Measurements from ENCODE around the gene PTPRR. TPM values are rescaled to one million over a fixed set of nuclear protein-coding genes. Genes with fewer than 3 reads are reported as not detected.

The PTPRR gene
- total RNA-seq, 4 donors from 2014 or later, result not detected

- WGBS, result 60% methylated on average over 3 of the region's 3 CpGs
Measured at GRCh38 chr12:70643939-70644338, 276.6 kb downstream of the PTPRR start.

GRCh38 chr12:70641691-70642090, 278.8 kb downstream of the PTPRR start:
- H3K4me3 ChIP-seq, result no peak overlapping the region
- no peak for DNase-seq (ENCODE audit: low spot score in 2 of 2)
- H3K27me3 ChIP-seq, result no peaks in the 10 kb centered on the region
- TF ChIP-seq POLR2AphosphoS5 (IDR thresholded peaks at IDR 0.05) (no peak), POLR2A (IDR thresholded peaks at IDR 0.05) (no peak), CTCF (IDR thresholded peaks at IDR 0.05) (no peak), EP300 (IDR thresholded peaks at IDR 0.05) (no peak)
- WGBS, result 94% methylated on average over 2 of the region's 2 CpGs
- H3K4me1 ChIP-seq, result peaks cover 13% of the 10 kb centered on the region
- no peak overlapping the region for H3K27ac ChIP-seq
- no peaks in the 10 kb centered on the region for H3K36me3 ChIP-seq
- H3K9me3 ChIP-seq, result no peaks in the 10 kb centered on the region

More at GRCh38 chr12:70643939-70644338, 276.6 kb downstream of the PTPRR start:
- no peak for DNase-seq (ENCODE audit: low spot score in 2 of 2)
- Histone ChIP-seq H3K9me3 (no peaks in the 10 kb centered on the region), H3K4me1 (peaks cover 13% of the 10 kb centered on the region), H3K27ac (no peak overlapping the region), H3K36me3 (no peaks in the 10 kb centered on the region), H3K4me3 (no peak overlapping the region), H3K27me3 (no peaks in the 10 kb centered on the region)
- TF ChIP-seq POLR2AphosphoS5 (IDR thresholded peaks at IDR 0.05) (no peak), POLR2A (IDR thresholded peaks at IDR 0.05) (no peak), CTCF (IDR thresholded peaks at IDR 0.05) (no peak), EP300 (IDR thresholded peaks at IDR 0.05) (no peak)

GRCh38 chr12:70640901-70641300, 279.6 kb downstream of the PTPRR start:
- Histone ChIP-seq H3K27ac (no peak overlapping the region), H3K4me3 (no peak overlapping the region), H3K9me3 (no peaks in the 10 kb centered on the region), H3K36me3 (no peaks in the 10 kb centered on the region), H3K27me3 (no peaks in the 10 kb centered on the region), H3K4me1 (peaks cover 7% of the 10 kb centered on the region)
- TF ChIP-seq CTCF (IDR thresholded peaks at IDR 0.05) (no peak), EP300 (IDR thresholded peaks at IDR 0.05) (no peak), POLR2AphosphoS5 (IDR thresholded peaks at IDR 0.05) (no peak), POLR2A (IDR thresholded peaks at IDR 0.05) (no peak)
- no peak for DNase-seq (ENCODE audit: low spot score in 2 of 2)
- 73% methylated on average over 1 of the region's 1 CpG for WGBS

DNA sequence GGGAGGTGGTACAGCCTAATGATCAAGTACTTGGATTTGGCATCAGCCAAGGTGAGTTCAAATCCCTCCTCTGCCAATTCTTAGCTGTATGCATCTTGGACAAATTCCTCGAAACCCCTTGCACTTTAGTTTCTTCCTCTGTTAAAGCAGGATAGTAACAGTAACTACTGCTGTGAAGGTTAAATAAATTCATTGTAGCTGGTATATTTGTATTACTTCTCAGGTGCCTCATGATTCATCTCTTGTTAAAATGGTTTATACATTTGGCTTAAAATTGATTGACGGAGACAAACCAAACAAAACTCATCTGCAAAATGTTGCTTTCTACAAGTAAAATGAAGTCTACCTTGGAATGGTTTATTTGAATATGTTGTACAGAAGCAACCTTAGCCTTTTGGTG, 281.0 kb downstream of the PTPRR start:
- no peaks in the 10 kb centered on the region for H3K4me1 ChIP-seq
- WGBS, result 98% methylated on average over 2 of the region's 2 CpGs
- no peak overlapping the region for H3K27ac ChIP-seq
- no peak for DNase-seq (ENCODE audit: low spot score in 2 of 2)
- no peaks in the 10 kb centered on the region for H3K27me3 ChIP-seq
- H3K4me3 ChIP-seq, result no peak overlapping the region
- no peak for TF ChIP-seq EP300 (IDR thresholded peaks at IDR 0.05)
- TF ChIP-seq POLR2AphosphoS5 (IDR thresholded peaks at IDR 0.05), result no peak
- no peak for TF ChIP-seq POLR2A (IDR thresholded peaks at IDR 0.05)
- TF ChIP-seq CTCF (IDR thresholded peaks at IDR 0.05), result no peak
- no peaks in the 10 kb centered on the region for H3K36me3 ChIP-seq
- no peaks in the 10 kb centered on the region for H3K9me3 ChIP-seq

DNA sequence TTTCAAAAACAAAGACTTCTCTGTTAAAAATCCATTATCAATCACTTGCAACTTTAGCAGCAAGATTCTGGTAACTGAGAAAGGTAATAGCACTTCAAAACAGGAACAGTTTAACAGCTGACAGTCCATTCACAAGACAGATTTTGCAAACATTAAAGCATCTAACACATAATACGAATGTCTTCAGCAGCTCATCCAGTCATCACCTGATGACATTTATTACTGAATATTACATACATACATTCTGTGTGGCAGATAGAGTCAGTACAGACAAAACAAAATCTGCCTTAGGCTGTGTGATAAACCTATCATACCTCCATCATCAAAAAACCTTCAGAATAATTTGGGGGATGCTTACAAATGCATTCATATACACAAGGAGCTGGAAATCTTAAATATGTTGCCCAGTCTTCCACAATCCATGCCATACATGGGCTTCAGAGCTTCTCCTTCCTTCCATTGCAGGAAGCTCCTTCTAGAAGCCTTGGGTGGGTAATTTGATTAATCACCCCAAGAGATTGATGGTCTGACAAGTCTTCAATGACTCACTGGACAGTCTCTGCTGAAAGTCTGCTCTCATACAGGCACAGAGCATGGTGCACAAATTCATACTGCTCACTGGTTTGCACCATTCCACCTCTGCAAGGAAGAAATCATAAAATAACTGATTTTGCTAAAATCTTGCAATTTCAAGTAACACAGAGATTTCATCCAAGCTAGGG, 281.7 kb downstream of the PTPRR start:
- H3K27me3 ChIP-seq, result no peaks in the 10 kb centered on the region
- no peak overlapping the region for H3K4me3 ChIP-seq
- no peak for DNase-seq (ENCODE audit: low spot score in 2 of 2)
- 78% methylated on average over 1 of the region's 1 CpG for WGBS
- no peaks in the 10 kb centered on the region for H3K4me1 ChIP-seq
- H3K36me3 ChIP-seq, result no peaks in the 10 kb centered on the region
- H3K27ac ChIP-seq, result no peak overlapping the region
- no peaks in the 10 kb centered on the region for H3K9me3 ChIP-seq
- TF ChIP-seq POLR2AphosphoS5 (IDR thresholded peaks at IDR 0.05) (no peak), CTCF (IDR thresholded peaks at IDR 0.05) (no peak), EP300 (IDR thresholded peaks at IDR 0.05) (no peak), POLR2A (IDR thresholded peaks at IDR 0.05) (no peak)

Data from suprapubic skin (tissue), 4 donors.